HG03060 (cell line): Measurements from ENCODE around the gene EML6.

ENCODE experiments used
- ATAC-seq: cut with Tn5 transposase; IDR thresholded peaks from one replicate; pipeline ENCODE4 v1.9.1; 2021; ENCODE audit warnings: low read depth, moderate number of reproducible peaks; ENCODE audit not compliant: unreplicated experiment

The EML6 gene

GRCh38 chr2:54789878-54790277 lies 66.4 kb downstream of the EML6 start:
- no peak for ATAC-seq

GRCh38 chr2:54791831-54792230 lies 68.4 kb downstream of the EML6 start:
- ATAC-seq = no peak

GRCh38 chr2:54797307-54797706 lies 73.8 kb downstream of the EML6 start:
- no peak for ATAC-seq

DNA sequence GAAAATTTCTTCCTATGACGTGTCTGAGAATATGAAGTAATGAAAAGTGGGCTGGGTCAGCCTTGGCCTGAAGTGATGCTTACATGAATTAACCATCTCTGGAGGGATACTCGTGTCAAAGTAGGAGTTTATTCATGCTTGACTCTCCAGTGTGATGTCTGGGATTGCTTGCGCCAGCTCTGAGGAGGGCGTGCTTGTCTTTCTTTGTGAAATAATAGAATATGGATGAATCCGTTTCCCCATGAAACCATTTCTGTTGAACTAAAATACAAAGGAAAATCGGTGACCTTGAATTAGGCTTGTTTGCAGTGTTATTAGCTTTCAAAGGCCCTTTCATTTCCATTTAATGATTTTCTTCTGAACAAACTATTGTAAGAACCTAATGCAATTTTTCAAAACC lies 77.9 kb downstream of the EML6 start:
- ATAC-seq = no peak

GRCh38 chr2:54803783-54804751 lies 80.6 kb downstream of the EML6 start:
- no peak for ATAC-seq

- no peak for ATAC-seq
Observed at GRCh38 chr2:54805255-54805654, 81.8 kb downstream of the EML6 start.

GRCh38 chr2:54806975-54807374 lies 83.5 kb downstream of the EML6 start:
- no peak for ATAC-seq

GRCh38 chr2:54808661-54809060 lies 85.2 kb downstream of the EML6 start:
- ATAC-seq = no peak

GRCh38 chr2:54809819-54810218 lies 86.4 kb downstream of the EML6 start:
- no peak for ATAC-seq

DNA sequence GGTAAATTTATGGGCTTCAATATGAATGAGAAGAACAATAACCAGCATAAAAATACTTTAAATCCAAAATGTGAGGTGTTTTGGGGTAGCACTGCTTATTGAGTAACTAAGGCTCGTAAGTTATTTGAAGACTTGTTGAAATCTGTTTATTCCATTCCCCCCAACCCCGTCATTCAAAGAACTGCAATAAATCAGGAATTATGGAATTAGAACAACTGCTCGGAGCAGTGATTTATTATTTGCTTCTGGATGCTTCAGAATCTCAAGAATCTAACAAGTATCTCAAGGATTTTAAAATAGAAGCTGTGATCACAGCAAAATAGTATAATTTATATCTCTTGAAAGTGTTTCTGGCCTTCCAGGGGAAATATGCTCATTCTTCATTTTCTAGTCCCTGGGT lies 86.8 kb downstream of the EML6 start:
- ATAC-seq = no peak

DNA sequence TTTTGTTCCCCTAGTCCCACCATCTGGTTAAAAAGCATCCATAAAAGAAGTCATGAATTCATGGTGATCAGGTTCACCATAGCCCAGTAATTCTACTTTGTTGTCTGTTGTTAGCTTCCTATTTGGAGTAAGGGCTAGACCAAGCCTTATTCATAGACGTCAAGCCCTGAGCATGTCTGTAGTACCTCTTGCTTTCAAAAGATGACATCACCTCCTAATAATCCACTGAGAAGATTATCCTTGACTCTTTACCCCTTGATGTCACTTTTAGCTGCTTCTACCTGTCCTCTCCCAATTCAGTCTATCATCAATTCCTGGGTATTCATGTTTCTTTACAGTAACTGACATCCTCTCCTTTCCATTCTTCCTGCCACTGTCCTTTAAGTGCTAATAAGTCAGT lies 90.1 kb downstream of the EML6 start:
- ATAC-seq = no peak

GRCh38 chr2:54814389-54815147 lies 91.1 kb downstream of the EML6 start:
- ATAC-seq = no peak

DNA sequence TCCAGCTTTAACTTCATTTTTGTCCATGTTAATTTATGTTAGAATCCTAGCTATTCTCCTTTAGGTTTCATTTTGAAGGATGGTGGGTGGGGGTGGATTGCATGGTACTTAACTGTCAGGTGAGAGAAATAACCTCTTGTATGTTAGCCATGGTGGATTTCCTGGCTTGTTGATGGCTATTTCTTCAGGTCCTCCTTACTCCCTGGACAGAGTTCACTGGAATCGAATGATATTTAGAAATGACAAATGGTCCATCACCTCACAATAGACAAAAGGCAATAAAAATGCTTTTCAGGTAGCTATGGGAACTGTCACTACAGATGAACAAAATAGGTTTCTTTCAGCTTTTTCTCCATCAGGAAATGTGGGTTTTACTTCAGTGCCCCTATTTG lies 91.7 kb downstream of the EML6 start:
- ATAC-seq = no peak

DNA sequence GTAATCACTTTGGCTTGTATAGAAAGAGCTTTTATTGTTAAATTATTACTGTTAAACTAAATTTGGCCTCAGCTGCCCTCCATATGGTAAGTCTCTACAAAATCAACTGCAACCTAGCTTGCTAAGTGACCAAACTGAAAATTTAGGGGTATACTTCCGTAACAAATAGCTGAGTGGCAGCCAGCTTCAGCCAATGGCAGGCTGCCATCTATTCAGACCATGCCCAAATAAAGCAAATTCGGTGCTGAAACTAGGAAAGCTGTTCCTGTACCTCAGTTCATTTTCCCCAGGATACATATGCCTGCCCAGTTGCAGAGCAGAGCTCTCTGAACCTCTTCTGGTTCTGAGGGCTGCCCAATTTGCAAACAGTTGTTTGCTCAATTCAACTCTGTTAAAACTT lies 94.8 kb downstream of the EML6 start:
- ATAC-seq = no peak

DNA sequence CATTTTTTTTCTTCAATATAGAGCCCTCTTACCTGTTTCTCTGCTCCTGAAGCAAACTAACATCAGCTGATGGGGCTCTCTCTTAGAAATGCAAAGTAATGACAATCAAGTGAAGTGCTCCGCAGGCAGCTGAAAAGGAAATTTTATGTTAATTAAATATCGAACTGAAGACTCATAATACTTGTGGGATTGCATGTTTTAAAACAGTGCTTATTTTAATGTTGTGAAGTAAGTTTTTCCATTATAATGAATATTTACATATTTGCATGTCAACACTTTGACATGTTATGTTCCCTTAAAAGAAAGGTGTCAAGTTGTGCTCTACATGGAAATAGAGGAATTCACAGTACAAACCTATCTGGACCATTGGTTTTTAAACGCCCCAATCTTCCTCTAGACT lies 97.1 kb downstream of the EML6 start:
- no peak for ATAC-seq

- no peak for ATAC-seq
Observed at GRCh38 chr2:54824567-54824966, 101.1 kb downstream of the EML6 start.

DNA sequence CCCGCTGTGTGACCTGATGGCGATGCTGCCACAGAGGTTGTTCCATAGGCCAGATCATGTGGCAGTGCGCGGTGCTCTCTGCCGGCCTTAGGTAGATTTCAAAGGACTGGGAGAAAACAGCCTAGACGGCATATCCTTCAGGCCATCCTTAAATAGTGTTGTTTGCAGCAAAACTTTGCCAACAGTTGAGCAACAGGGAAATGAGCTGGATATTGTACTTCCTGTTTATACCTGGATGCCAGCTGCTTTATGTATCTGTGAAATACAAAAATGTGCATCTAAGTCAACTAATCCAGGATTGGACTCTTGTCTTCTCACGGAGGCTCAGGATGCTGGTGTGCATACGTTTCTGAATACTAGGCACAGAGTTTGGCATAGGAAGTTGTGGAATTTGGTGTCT lies 107.1 kb downstream of the EML6 start:
- no peak for ATAC-seq

GRCh38 chr2:54831480-54831879 lies 108.0 kb downstream of the EML6 start:
- no peak for ATAC-seq

DNA sequence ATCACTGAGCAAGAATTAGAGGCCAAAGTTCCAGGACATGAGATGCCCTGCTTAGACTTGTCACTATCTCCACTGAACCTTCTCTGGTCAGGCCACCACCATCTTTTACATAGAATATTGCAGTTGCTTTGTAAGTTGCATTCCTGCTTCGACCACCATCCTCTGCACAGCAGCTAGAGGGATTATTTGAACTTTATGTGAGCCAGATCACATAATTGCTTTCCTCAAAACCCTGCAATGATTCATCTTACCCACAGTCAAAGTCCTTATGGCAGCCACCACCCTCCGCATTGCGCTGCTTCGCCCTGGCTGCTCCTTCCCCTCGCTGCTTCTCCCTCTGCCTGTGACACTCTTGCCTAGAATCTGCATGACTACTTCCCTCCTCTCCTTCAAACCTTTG lies 111.3 kb downstream of the EML6 start:
- ATAC-seq = no peak

GRCh38 chr2:54836477-54836876 lies 113.0 kb downstream of the EML6 start:
- no peak for ATAC-seq

DNA sequence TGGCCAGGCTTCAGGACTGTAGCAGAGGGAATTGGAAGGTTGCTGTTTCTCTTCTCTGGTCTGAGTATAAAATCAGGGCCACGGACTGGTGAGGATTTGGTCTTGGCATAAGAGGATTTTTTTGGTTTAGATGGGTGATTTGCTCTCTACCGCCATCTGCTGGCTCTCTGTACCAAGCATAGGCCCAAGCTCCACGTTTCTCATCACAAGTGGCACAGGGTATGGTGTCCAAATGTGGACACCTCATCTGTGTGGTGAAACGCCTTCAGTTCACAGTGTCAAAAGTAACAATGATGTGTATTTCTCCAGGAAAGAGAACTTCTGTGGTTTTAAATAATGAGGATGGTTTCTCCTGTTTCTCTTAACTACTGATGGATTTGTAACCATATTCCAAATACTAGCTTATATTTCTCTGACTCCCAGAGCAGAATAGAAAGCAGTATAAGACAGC lies 115.1 kb downstream of the EML6 start:
- peak; percentile 69 for ATAC-seq
